Left lung (tissue), 14 donors: ENCODE measurements around the gene TIMM9. TPM values are rescaled to one million over a fixed set of nuclear protein-coding genes. Genes with fewer than 3 reads are reported as not detected.

ENCODE experiments used
- ATAC-seq: fragments of 200-7000 bp; cut with Tn5 transposase; one replicate; pipeline ENCODE4 v1.9.1; 2020; ENCODE audit warnings: moderate library complexity
- DNase-seq, 4 donors: peaks; one replicate each; pipeline ENCODE4 v3.0.0-alpha.2; 2013 to 2020
- H3K27ac ChIP-seq, 2 donors: fragments of 200-600 bp; sonication (generic) in 1 of 2; one replicate each; pipeline versions ENCODE4 v1.5.0 to v1.8.0; 2020 to 2021
- H3K27me3 ChIP-seq, 2 donors: fragments of 200-600 bp; sonication (generic) in 1 of 2; one replicate each; pipeline versions ENCODE4 v1.5.0 to v1.8.0; 2020 to 2021
- H3K36me3 ChIP-seq, 2 donors: fragments of 200-600 bp; sonication (generic) in 1 of 2; one replicate each; pipeline versions ENCODE4 v1.5.0 to v1.8.0; 2020 to 2021
- H3K4me1 ChIP-seq, 2 donors: fragments of 200-600 bp; one replicate each; pipeline ENCODE4 v1.8.0; 2021
- H3K4me3 ChIP-seq, 2 donors: fragments of 200-600 bp; sonication (generic) in 1 of 2; one replicate each; pipeline versions ENCODE4 v1.5.0 to v1.8.0; 2020 to 2021; ENCODE audit warnings: mild to moderate bottlenecking in 1 of 2
- H3K9me3 ChIP-seq, 2 donors: fragments of 200-600 bp; sonication (generic) in 1 of 2; one replicate each; pipeline versions ENCODE4 v1.5.0 to v1.8.0; 2020 to 2021
- intact Hi-C, 2 donors: fragments of 100-400 bp; cut with DNase I; formaldehyde crosslinking; loops; one replicate each; pipeline versions ENCODE4 v1.11.2 to v1.14.2; 2022
- long read RNA-seq, 12 donors: library from polyadenylated mRNA in 2 of 12; unstranded in 2 of 12; transcript quantifications; one replicate each; pipeline ENCODE4 v2.0.0 and lab custom pipeline, GENCODE V29; 2019 to 2026
- polyA plus RNA-seq, 6 donors: library from polyadenylated mRNA; unstranded; fragments of 120-200 nt; gene quantifications; one replicate each; pipeline ENCODE4 v1.2.1, GENCODE V29; 2013; ENCODE audit not compliant: insufficient read length in 6 of 6
- total RNA-seq, 2 donors: library from RNA; stranded (reverse); fragmentation: NEBNext Ultra II Directional; extraction: Animal tissue kit (Norgen Biotek cat#: 25700); gene quantifications; one replicate each; pipeline ENCODE4 v1.2.1, GENCODE V29; 2021
- TF ChIP-seq, protein P1 (sequence below), 2 donors: fragments of 200-600 bp; sonication (generic) in 1 of 2; IDR thresholded peaks; one replicate each; pipeline versions ENCODE4 v1.5.0 to v1.8.0; 2021; ENCODE audit warnings: antibody characterized with exemption in 2 of 2
- donor health status: DM: no; HTN: yes; CAD: no.
- donor health status: DM: no; HTN: no; CAD: no.

TIMM9 gene, protein sequence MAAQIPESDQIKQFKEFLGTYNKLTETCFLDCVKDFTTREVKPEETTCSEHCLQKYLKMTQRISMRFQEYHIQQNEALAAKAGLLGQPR
- 10 to 100 TPM; 22.5 to 29.8 TPM for total RNA-seq
- 10 to 100 TPM; 66.5 to 74.0 (median 69.7) TPM for polyA plus RNA-seq
- long read RNA-seq, donor 1, partial matches to known transcripts, result 49 of 53 reads
- long read RNA-seq, donor 1, other reads (novel, unspliced or antisense), result 0 of 53 reads
- long read RNA-seq, donor 2, partial matches to known transcripts, result 20 of 23 reads
- long read RNA-seq, donor 2, other reads (novel, unspliced or antisense), result 0 of 23 reads
- long read RNA-seq, donor 3, transcript TIMM9-205 (4 exons, 430 nt), result major isoform, 5 of 32 reads
- long read RNA-seq, donor 3, partial matches to known transcripts, result 24 of 32 reads
- long read RNA-seq, donor 3, other reads (novel, unspliced or antisense), result 0 of 32 reads
- long read RNA-seq, donor 4, partial matches to known transcripts, result 17 of 21 reads
- long read RNA-seq, donor 4, other reads (novel, unspliced or antisense), result 3 of 21 reads
- long read RNA-seq, donor 5, transcript TIMM9-205 (4 exons, 430 nt), result major isoform, 5 of 23 reads
- long read RNA-seq, donor 5, partial matches to known transcripts, result 17 of 23 reads
- long read RNA-seq, donor 5, other reads (novel, unspliced or antisense), result 0 of 23 reads
- long read RNA-seq, donor 6, partial matches to known transcripts, result 33 of 36 reads
- long read RNA-seq, donor 6, other reads (novel, unspliced or antisense), result 0 of 36 reads
- long read RNA-seq, donor 7, partial matches to known transcripts, result 7 of 8 reads
- long read RNA-seq, donor 7, other reads (novel, unspliced or antisense), result 0 of 8 reads
- long read RNA-seq, donor 8, partial matches to known transcripts, result 10 of 11 reads
- long read RNA-seq, donor 8, other reads (novel, unspliced or antisense), result 0 of 11 reads
- long read RNA-seq, donor 9, result 0 reads
- long read RNA-seq, donor 10, partial matches to known transcripts, result 11 of 13 reads
- long read RNA-seq, donor 10, other reads (novel, unspliced or antisense), result 1 of 13 reads
- long read RNA-seq, donor 11, partial matches to known transcripts, result 27 of 29 reads
- long read RNA-seq, donor 11, other reads (novel, unspliced or antisense), result 0 of 29 reads
- long read RNA-seq, donor 12, partial matches to known transcripts, result 12 of 14 reads
- long read RNA-seq, donor 12, other reads (novel, unspliced or antisense), result 0 of 14 reads

DNA sequence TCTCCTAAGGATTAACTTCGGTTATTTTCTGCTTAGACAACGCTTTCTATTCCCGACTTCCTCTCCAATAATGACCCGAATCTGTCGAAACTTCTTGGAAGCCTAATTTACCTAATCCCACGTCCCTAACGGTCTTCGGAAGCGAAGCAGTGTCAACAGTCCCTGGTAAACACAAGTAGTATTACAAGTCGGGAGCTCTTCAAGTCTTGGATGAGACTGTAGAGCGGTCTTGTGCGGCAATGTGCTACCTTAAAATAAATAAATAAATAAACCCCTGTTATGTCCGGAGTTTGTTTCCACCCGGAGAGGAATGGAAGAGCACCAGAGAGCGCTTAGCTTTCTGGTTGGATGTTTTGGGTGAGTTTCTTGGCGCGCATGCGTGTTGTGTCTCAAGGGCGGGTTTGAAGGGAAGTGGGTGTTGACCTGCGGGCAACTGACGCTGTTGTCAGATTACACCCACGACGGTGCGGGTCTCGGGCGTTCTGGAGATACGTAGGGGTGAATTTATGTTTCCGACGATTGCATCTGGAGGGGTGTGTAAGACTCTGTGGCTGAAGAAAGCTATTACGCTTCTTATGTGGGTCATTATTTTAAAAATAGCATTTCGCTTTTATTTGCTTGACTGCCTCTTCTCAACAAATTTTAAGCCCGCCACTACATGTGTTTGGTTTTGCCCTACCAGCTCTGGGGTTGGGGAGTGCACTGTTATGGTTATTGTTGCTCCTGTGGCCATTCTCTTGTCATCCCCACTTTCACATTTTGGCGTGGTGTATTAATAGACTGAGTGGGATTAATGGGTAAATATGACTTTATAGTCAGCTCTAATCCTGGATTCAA, at the start of gene TIMM9, which contains the start of gene KIAA0586:
TSS of gene TIMM9 (minus strand) at position 251 of the 837 bp plus-strand sequence. CDS start 15,586 bp downstream, outside the sequence.
TSS of gene KIAA0586 (plus strand) at position 439 of the 837 bp plus-strand sequence. CDS start 546 bp downstream, outside the sequence.
- peak within 1 kb of the TSS; percentile 88 to 91 for H3K4me3 ChIP-seq
- intact Hi-C loops, result no loop called here
- no peaks in the 10 kb centered on the region for H3K27me3 ChIP-seq
- DNase-seq, result peak; percentile 95 to 98 (median 96)
- no peaks in the 10 kb centered on the region for H3K9me3 ChIP-seq
- H3K27ac ChIP-seq, result peak within 1 kb of the TSS; percentile 91 to 94
- H3K4me1 ChIP-seq, result peaks cover 10 to 35% of the 10 kb centered on the region in 2 donors
- peaks cover 0 to 18% of the 10 kb centered on the region in 2 donors for H3K36me3 ChIP-seq
- TF ChIP-seq, protein P1, sequence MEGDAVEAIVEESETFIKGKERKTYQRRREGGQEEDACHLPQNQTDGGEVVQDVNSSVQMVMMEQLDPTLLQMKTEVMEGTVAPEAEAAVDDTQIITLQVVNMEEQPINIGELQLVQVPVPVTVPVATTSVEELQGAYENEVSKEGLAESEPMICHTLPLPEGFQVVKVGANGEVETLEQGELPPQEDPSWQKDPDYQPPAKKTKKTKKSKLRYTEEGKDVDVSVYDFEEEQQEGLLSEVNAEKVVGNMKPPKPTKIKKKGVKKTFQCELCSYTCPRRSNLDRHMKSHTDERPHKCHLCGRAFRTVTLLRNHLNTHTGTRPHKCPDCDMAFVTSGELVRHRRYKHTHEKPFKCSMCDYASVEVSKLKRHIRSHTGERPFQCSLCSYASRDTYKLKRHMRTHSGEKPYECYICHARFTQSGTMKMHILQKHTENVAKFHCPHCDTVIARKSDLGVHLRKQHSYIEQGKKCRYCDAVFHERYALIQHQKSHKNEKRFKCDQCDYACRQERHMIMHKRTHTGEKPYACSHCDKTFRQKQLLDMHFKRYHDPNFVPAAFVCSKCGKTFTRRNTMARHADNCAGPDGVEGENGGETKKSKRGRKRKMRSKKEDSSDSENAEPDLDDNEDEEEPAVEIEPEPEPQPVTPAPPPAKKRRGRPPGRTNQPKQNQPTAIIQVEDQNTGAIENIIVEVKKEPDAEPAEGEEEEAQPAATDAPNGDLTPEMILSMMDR (IDR thresholded peaks at IDR 0.05), result no peak
- ATAC-seq, result peak; percentile 97

DNA sequence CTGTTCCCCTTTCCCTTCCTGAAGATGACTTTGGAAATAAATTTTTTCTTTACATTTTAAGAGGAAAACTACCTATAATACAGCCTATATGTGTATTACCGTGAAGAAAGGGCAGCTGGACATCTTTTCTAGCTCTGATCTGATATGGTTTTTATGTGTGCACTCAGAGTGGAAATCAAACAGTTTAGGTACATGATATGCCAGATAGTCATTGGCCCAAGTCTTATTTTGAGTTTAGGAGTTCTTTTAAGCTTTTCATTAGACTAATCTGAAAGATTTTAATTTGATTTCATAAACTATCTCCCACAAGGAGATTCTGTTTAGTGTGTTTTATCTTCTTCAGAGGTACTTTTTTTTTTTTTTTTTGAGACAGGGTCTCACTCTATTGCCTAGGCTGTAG, 49.0 kb upstream of the TIMM9 start:
- ATAC-seq (no peak), DNase-seq (no peak)
- intact Hi-C loops, result no loop called here
- peaks cover 0 to 42% of the 10 kb centered on the region in 2 donors for H3K36me3 ChIP-seq
- TF ChIP-seq, protein P1 (IDR thresholded peaks at IDR 0.05), result no peak
- no peaks in the 10 kb centered on the region for H3K27me3 ChIP-seq
- H3K27ac ChIP-seq, result no peak overlapping the region
- H3K4me3 ChIP-seq, result no peak overlapping the region
- H3K4me1 ChIP-seq, result no peaks in the 10 kb centered on the region
- H3K9me3 ChIP-seq, result no peaks in the 10 kb centered on the region

DNA sequence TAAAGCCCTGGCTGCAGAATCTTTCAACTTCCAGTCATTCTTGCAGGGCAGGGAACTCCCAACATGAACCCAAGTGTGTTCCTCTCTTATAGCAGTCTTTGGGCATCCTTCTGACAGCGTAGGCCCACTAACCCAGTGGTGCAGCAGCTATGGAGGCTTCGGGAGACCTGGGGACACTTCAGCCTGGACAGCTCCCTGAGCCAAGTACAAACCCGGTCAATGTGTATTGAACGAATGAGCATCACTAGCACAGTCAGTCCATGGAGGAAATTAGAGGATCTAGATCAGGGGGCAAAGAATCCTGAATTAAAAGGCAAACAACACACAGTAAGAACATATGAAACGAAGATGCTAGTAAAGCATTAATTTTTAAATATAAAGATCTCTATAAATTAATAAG, 42.0 kb upstream of the TIMM9 start:
- no peak for ATAC-seq
- no peak overlapping the region for H3K27ac ChIP-seq

DNA sequence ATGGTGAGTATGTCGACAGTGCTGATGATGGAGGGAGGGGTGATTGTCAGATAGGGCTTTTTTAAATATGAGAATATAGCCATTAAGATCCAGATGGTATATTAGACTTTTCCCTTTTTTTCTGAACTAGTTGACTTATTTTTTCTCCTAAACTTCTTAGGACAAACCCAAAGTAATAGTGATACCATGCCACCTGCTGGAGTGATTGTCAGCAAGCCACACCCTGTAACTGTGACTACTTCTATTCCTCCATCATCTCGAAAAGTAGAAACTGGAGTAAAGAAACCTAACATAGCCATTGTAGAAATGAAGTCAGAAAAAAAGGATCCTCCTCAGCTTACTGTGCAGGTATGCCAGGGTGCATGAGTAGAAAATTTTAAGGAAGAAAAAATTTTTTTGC, 40.2 kb upstream of the TIMM9 start:
- Histone ChIP-seq H3K27me3 (no peaks in the 10 kb centered on the region), H3K27ac (no peak overlapping the region), H3K4me3 (no peak overlapping the region), H3K4me1 (no peaks in the 10 kb centered on the region), H3K36me3 (peaks cover 0 to 70% of the 10 kb centered on the region in 2 donors), H3K9me3 (no peaks in the 10 kb centered on the region)
- intact Hi-C loops, result no loop called here
- ATAC-seq (no peak), DNase-seq (no peak)
- TF ChIP-seq, protein P1 (IDR thresholded peaks at IDR 0.05), result no peak

More for the DNA sequence above, 42.0 kb upstream of the TIMM9 start:
- TF ChIP-seq, protein P1 (IDR thresholded peaks at IDR 0.05), result no peak
- peaks cover 0 to 56% of the 10 kb centered on the region in 2 donors for H3K36me3 ChIP-seq
- no peak for DNase-seq
- H3K27me3 ChIP-seq, result no peaks in the 10 kb centered on the region
- intact Hi-C loops, result no loop called here
- H3K9me3 ChIP-seq, result no peaks in the 10 kb centered on the region
- no peak overlapping the region for H3K4me3 ChIP-seq
- H3K4me1 ChIP-seq, result no peaks in the 10 kb centered on the region
